Spleen (tissue), 11 donors: ENCODE measurements around the gene PRICKLE1. TPM values are rescaled to one million over a fixed set of nuclear protein-coding genes. Genes with fewer than 3 reads are reported as not detected.

Experiments used
- DNase-seq: peaks from one replicate; pipeline ENCODE4 v3.0.0-alpha.2; 2020
- H3K27ac ChIP-seq, 8 donors: fragments of 200-600 bp; sonication (generic) in 7 of 8; 1 replicate in 4 of 8; 2 replicates in 4 of 8; pipeline versions ENCODE4 v1.5.0 to v1.8.0; 2016 to 2021; ENCODE audit warnings: inconsistent platforms in 4 of 8, mild to moderate bottlenecking in 4 of 8, moderate library complexity in 1 of 8
- H3K27me3 ChIP-seq, 7 donors: fragments of 200-600 bp; sonication (generic) in 6 of 7; replicated peaks in 1 of 7; 1 replicate in 4 of 7; 2 replicates in 3 of 7; pipeline versions ENCODE4 v1.5.0 to v1.8.0; 2016 to 2021; ENCODE audit warnings: inconsistent platforms in 3 of 7, mild to moderate bottlenecking in 1 of 7
- H3K36me3 ChIP-seq, 6 donors: fragments of 200-600 bp; sonication (generic) in 5 of 6; 1 replicate in 4 of 6; 2 replicates in 2 of 6; pipeline versions ENCODE4 v1.5.0 to v1.8.0; 2016 to 2021; ENCODE audit warnings: inconsistent platforms in 2 of 6
- H3K4me1 ChIP-seq, 6 donors: fragments of 200-600 bp; sonication (generic) in 5 of 6; 1 replicate in 3 of 6; 2 replicates in 3 of 6; pipeline versions ENCODE4 v1.5.0 to v1.8.0; 2016 to 2021; ENCODE audit warnings: inconsistent platforms in 3 of 6
- H3K4me3 ChIP-seq, 8 donors: fragments of 200-600 bp; sonication (generic) in 7 of 8; 1 replicate in 4 of 8; 2 replicates in 4 of 8; pipeline versions ENCODE4 v1.5.0 to v1.8.0; 2016 to 2021; ENCODE audit warnings: inconsistent platforms in 4 of 8, mild to moderate bottlenecking in 4 of 8, moderate library complexity in 2 of 8
- H3K9me3 ChIP-seq, 8 donors: fragments of 200-600 bp; sonication (generic) in 7 of 8; 1 replicate in 4 of 8; 2 replicates in 4 of 8; pipeline versions ENCODE4 v1.5.0 to v1.8.0; 2016 to 2021; ENCODE audit warnings: inconsistent platforms in 4 of 8
- CTCF ChIP-seq, 11 experiments: fragments of 200-600 bp in 7 of 11; fragments of 450-650 bp in 4 of 11; sonication (generic) in 4 of 11; IDR thresholded peaks in 8 of 11; conservative IDR thresholded peaks in 3 of 11; 1 replicate in 7 of 11; 2 replicates in 4 of 11; pipeline versions ENCODE4 v1.4.0 to v1.8.0; 2016 to 2021; ENCODE audit warnings: antibody characterized with exemption in 11 of 11, inconsistent platforms in 4 of 11, mild to moderate bottlenecking in 1 of 11
- POLR2A ChIP-seq, 3 donors: fragments of 450-650 bp; IDR thresholded peaks; one replicate each; pipeline ENCODE4 v1.5.1; 2017; ENCODE audit warnings: antibody characterized with exemption in 3 of 3, mild to moderate bottlenecking in 1 of 3
- POLR2AphosphoS5 ChIP-seq, 3 donors: sonication (generic); formaldehyde crosslinking; IDR thresholded peaks; one replicate each; pipeline ENCODE4 v1.5.1; 2017; ENCODE audit warnings: antibody characterized with exemption in 3 of 3
- WGBS, 5 donors: extraction: QIAGEN DNeasy Blood & Tissue Kit in 3 of 5; methylation state at CpG; one replicate each; pipeline versions ENCODE4 v1.1.5 to v1.1.7; 2013 to 2018; 5-methylcytosine and 5-hydroxymethylcytosine counted together
- intact Hi-C: fragments of 100-400 bp; cut with DNase I; formaldehyde crosslinking; loops from one replicate; pipeline ENCODE4 v1.15.0; 2023; ENCODE audit warnings: low total_unique reads
- polyA plus RNA-seq, 3 donors: library from polyadenylated mRNA; stranded (reverse); fragments of 200-250 nt; gene quantifications; one replicate each; pipeline ENCODE4 v1.2.1, GENCODE V29; 2013
- total RNA-seq, 7 donors: library from RNA; depleted of rRNA in 3 of 7; stranded (reverse); fragments of >200 nt in 3 of 7; fragmentation: NEBNext Ultra II Directional in 4 of 7; extraction: Animal tissue kit (Norgen Biotek cat#: 25700) in 4 of 7; gene quantifications; one replicate each; pipeline versions ENCODE4 v1.1.0 to v1.2.1, GENCODE V29; 2016 to 2021
- donor health status: healthy with polysubstance abuse.
- donor health status: DM: no; HTN: no; CAD: no; lungs with moderate emphysema.
- donor health status: DM: no; HTN: no; CAD: no.
- donor health status: Bipolar disorder and iron deficiency.
- donor health status: healthy.
- donor health status: DM: no; HTN: no; CAD: no.
- donor health status: DM: yes; HTN: yes; CAD: no.

Gene PRICKLE1
- total and polyA plus RNA-seq, 10 donors: 5.1 to 73.0 (median 29.3) TPM

- 82 to 86% (median 83%) methylated on average over 6 of the region's 6 CpGs for WGBS, 5 donors
Observed at GRCh38 chr12:42502682-42503081, 86.9 kb downstream of the PRICKLE1 start.

GRCh38 chr12:42498549-42499247 lies 90.8 kb downstream of the PRICKLE1 start:
- H3K36me3 ChIP-seq: no peaks in the 10 kb centered on the region
- TF ChIP-seq POLR2A (IDR thresholded peaks at IDR 0.05) (no peak), CTCF (IDR thresholded peaks at IDR 0.05 in 8 of 11, conservative IDR thresholded peaks at IDR 0.05 in 3 of 11) (no peak), POLR2AphosphoS5 (IDR thresholded peaks at IDR 0.05) (no peak)
- no peak overlapping the region for H3K27ac ChIP-seq
- H3K9me3 ChIP-seq: no peaks in the 10 kb centered on the region
- H3K27me3 ChIP-seq: no peaks in the 10 kb centered on the region
- H3K4me3 ChIP-seq: no peak overlapping the region
- WGBS, 5 donors: 82 to 94% (median 89%) methylated on average over 3 of the region's 3 CpGs
- H3K4me1 ChIP-seq: no peaks in the 10 kb centered on the region
- intact Hi-C loops: no loop called here
- no peak for DNase-seq

More at GRCh38 chr12:42502682-42503081, 86.9 kb downstream of the PRICKLE1 start:
- no peak overlapping the region for H3K27ac ChIP-seq
- no peak for TF ChIP-seq CTCF (IDR thresholded peaks at IDR 0.05 in 8 of 11, conservative IDR thresholded peaks at IDR 0.05 in 3 of 11)
- TF ChIP-seq POLR2A (IDR thresholded peaks at IDR 0.05): no peak
- no peak for TF ChIP-seq POLR2AphosphoS5 (IDR thresholded peaks at IDR 0.05)
- no peaks in the 10 kb centered on the region for H3K9me3 ChIP-seq
- H3K36me3 ChIP-seq: no peaks in the 10 kb centered on the region
- no peaks in the 10 kb centered on the region for H3K27me3 ChIP-seq
- DNase-seq: no peak
- intact Hi-C loops: no loop called here
- H3K4me3 ChIP-seq: no peak overlapping the region
- peaks cover 0 to 5% (median 0%) of the 10 kb centered on the region in 6 donors for H3K4me1 ChIP-seq

GRCh38 chr12:42496886-42497285 lies 92.7 kb downstream of the PRICKLE1 start:
- Histone ChIP-seq H3K9me3 (no peaks in the 10 kb centered on the region), H3K36me3 (no peaks in the 10 kb centered on the region), H3K27ac (no peak overlapping the region), H3K4me1 (no peaks in the 10 kb centered on the region), H3K4me3 (no peak overlapping the region), H3K27me3 (no peaks in the 10 kb centered on the region)
- 84 to 93% (median 90%) methylated on average over 4 of the region's 4 CpGs for WGBS, 5 donors
- intact Hi-C loops: no loop called here
- no peak for TF ChIP-seq CTCF (IDR thresholded peaks at IDR 0.05 in 8 of 11, conservative IDR thresholded peaks at IDR 0.05 in 3 of 11)
- no peak for TF ChIP-seq POLR2AphosphoS5 (IDR thresholded peaks at IDR 0.05)
- no peak for TF ChIP-seq POLR2A (IDR thresholded peaks at IDR 0.05)
- no peak for DNase-seq

GRCh38 chr12:42495244-42495643 lies 94.3 kb downstream of the PRICKLE1 start:
- H3K27me3 ChIP-seq: no peaks in the 10 kb centered on the region
- DNase-seq: no peak
- H3K4me1 ChIP-seq: no peaks in the 10 kb centered on the region
- intact Hi-C loops: no loop called here
- H3K36me3 ChIP-seq: no peaks in the 10 kb centered on the region
- H3K9me3 ChIP-seq: no peaks in the 10 kb centered on the region
- TF ChIP-seq POLR2AphosphoS5 (IDR thresholded peaks at IDR 0.05) (no peak), CTCF (IDR thresholded peaks at IDR 0.05 in 8 of 11, conservative IDR thresholded peaks at IDR 0.05 in 3 of 11) (no peak), POLR2A (IDR thresholded peaks at IDR 0.05) (no peak)
- WGBS, 5 donors: 91 to 99% (median 93%) methylated on average over 4 of the region's 4 CpGs
- no peak overlapping the region for H3K27ac ChIP-seq
- no peak overlapping the region for H3K4me3 ChIP-seq
